ENCODE measurements around the gene PIF1. TPM values are rescaled to one million over a fixed set of nuclear protein-coding genes. Genes with fewer than 3 reads are reported as not detected.

The PIF1 gene
- total RNA-seq, 1 experiment from 2014 or later, result 45.8 TPM

- Histone ChIP-seq H3K4me3 (ENCODE audit: low read depth, low read length) (no peak overlapping the region), H3K9me3 (no peaks in the 10 kb centered on the region), H3K36me3 (ENCODE audit: control insufficient read depth, insufficient read depth, low read length) (no peaks in the 10 kb centered on the region), H3K27me3 (replicated peaks; ENCODE audit: control insufficient read depth, insufficient read depth, low read length) (no peaks in the 10 kb centered on the region), H3K4me1 (no peaks in the 10 kb centered on the region; the same call in 1 of the 2 replicates)
- H3K4me3 Mint-ChIP-seq (ENCODE audit: unreplicated experiment), result no peak overlapping the region
- H3K9me3 Mint-ChIP-seq (ENCODE audit: unreplicated experiment), result no peaks in the 10 kb centered on the region
- no peak for TF ChIP-seq CTCF (IDR thresholded peaks at IDR 0.05; ENCODE audit: insufficient read depth in 1 of 2, low read depth in 1 of 2, low read length in 1 of 2, severe bottlenecking in 1 of 2, unreplicated experiment in 1 of 2)
- no peaks in the 10 kb centered on the region for H3K4me1 Mint-ChIP-seq (ENCODE audit: low read depth, unreplicated experiment)
- no peak for DNase-seq
- POLR2A ChIA-PET, result no interaction called here
- intact Hi-C loops (cut with micrococcal nuclease; ENCODE audit: unreplicated experiment), result no loop called here
- BruUV-seq (replicated peaks), result no TSS peak
- no peaks in the 10 kb centered on the region for H3K36me3 Mint-ChIP-seq (ENCODE audit: insufficient read depth, unreplicated experiment)
- CTCF ChIA-PET, result no interaction called here
- no peak overlapping the region for H3K27ac Mint-ChIP-seq (ENCODE audit: unreplicated experiment)
- no peaks in the 10 kb centered on the region for H3K27me3 Mint-ChIP-seq (ENCODE audit: insufficient read depth, unreplicated experiment)
Observed at GRCh38 chr15:64770626-64771025, 54.8 kb downstream of the PIF1 start.

GRCh38 chr15:64767203-64767602, 58.2 kb downstream of the PIF1 start:
- ChIA-PET POLR2A (no interaction called here), CTCF (no interaction called here)
- H3K36me3 Mint-ChIP-seq (ENCODE audit: insufficient read depth, unreplicated experiment), result no peaks in the 10 kb centered on the region
- no peak for TF ChIP-seq CTCF (IDR thresholded peaks at IDR 0.05; ENCODE audit: insufficient read depth in 1 of 2, low read depth in 1 of 2, low read length in 1 of 2, severe bottlenecking in 1 of 2, unreplicated experiment in 1 of 2)
- H3K27ac Mint-ChIP-seq (ENCODE audit: unreplicated experiment), result no peak overlapping the region
- no peaks in the 10 kb centered on the region for H3K36me3 ChIP-seq (ENCODE audit: control insufficient read depth, insufficient read depth, low read length)
- no peaks in the 10 kb centered on the region for H3K4me1 Mint-ChIP-seq (ENCODE audit: low read depth, unreplicated experiment)
- no TSS peak for BruUV-seq (replicated peaks)
- no peaks in the 10 kb centered on the region for H3K4me1 ChIP-seq
- no peak overlapping the region for H3K4me3 Mint-ChIP-seq (ENCODE audit: unreplicated experiment)
- intact Hi-C loops (cut with micrococcal nuclease; ENCODE audit: unreplicated experiment), result no loop called here
- no peaks in the 10 kb centered on the region for H3K9me3 Mint-ChIP-seq (ENCODE audit: unreplicated experiment)
- H3K9me3 ChIP-seq, result no peaks in the 10 kb centered on the region
- no peaks in the 10 kb centered on the region for H3K27me3 Mint-ChIP-seq (ENCODE audit: insufficient read depth, unreplicated experiment)
- no peaks in the 10 kb centered on the region for H3K27me3 ChIP-seq (replicated peaks; ENCODE audit: control insufficient read depth, insufficient read depth, low read length)
- no peak overlapping the region for H3K4me3 ChIP-seq (ENCODE audit: low read depth, low read length)
- DNase-seq, result no peak

GRCh38 chr15:64766058-64766457, 59.4 kb downstream of the PIF1 start:
- Mint-ChIP-seq H3K4me3 (ENCODE audit: unreplicated experiment) (no peak overlapping the region), H3K27me3 (ENCODE audit: insufficient read depth, unreplicated experiment) (no peaks in the 10 kb centered on the region), H3K4me1 (ENCODE audit: low read depth, unreplicated experiment) (no peaks in the 10 kb centered on the region), H3K9me3 (ENCODE audit: unreplicated experiment) (no peaks in the 10 kb centered on the region), H3K27ac (ENCODE audit: unreplicated experiment) (no peak overlapping the region), H3K36me3 (ENCODE audit: insufficient read depth, unreplicated experiment) (no peaks in the 10 kb centered on the region)
- H3K9me3 ChIP-seq, result no peaks in the 10 kb centered on the region
- H3K36me3 ChIP-seq (ENCODE audit: control insufficient read depth, insufficient read depth, low read length), result no peaks in the 10 kb centered on the region
- TF ChIP-seq CTCF (IDR thresholded peaks at IDR 0.05; ENCODE audit: insufficient read depth in 1 of 2, low read depth in 1 of 2, low read length in 1 of 2, severe bottlenecking in 1 of 2, unreplicated experiment in 1 of 2), result no peak
- H3K4me3 ChIP-seq (ENCODE audit: low read depth, low read length), result no peak overlapping the region
- no peaks in the 10 kb centered on the region for H3K27me3 ChIP-seq (replicated peaks; ENCODE audit: control insufficient read depth, insufficient read depth, low read length)
- H3K4me1 ChIP-seq, result no peaks in the 10 kb centered on the region
- intact Hi-C loops (cut with micrococcal nuclease; ENCODE audit: unreplicated experiment), result no loop called here
- ChIA-PET POLR2A (no interaction called here), CTCF (interaction anchor here (0.7 kb wide), 1 partner anchor 20 kb away, joined by 4 read pairs; no protein-coding TSS in a partner anchor)
- DNase-seq, result no peak
- BruUV-seq (replicated peaks), result no TSS peak

Other genes starting within 250 kb of the PIF1 start
- 8.7 and 9.3 TPM in 2 replicates for gene RBPMS2, start 50.1 kb downstream of the PIF1 start, total RNA-seq (2022)
- gene PLEKHO2, start 16.3 kb upstream of the PIF1 start, total RNA-seq (2022), result 4.5 and 4.9 TPM in 2 replicates
- 1.3 and 1.6 TPM in 2 replicates for gene ANKDD1A, start 86.3 kb upstream of the PIF1 start, total RNA-seq (2022)
- gene SPG21, start 164.3 kb upstream of the PIF1 start, total RNA-seq (2022), result 69.4 and 72.9 TPM in 2 replicates
- gene MTFMT, start 204.0 kb upstream of the PIF1 start, total RNA-seq (2022), result 24.7 and 29.9 TPM in 2 replicates
- 15.4 and 17.1 TPM in 2 replicates for gene SLC51B, start 219.7 kb upstream of the PIF1 start, total RNA-seq (2022)
- gene RASL12, start 242.3 kb upstream of the PIF1 start, total RNA-seq (2022), result 6.0 and 6.4 TPM in 2 replicates

Data from Caco-2 (cell line).